Spleen (tissue), 7 donors: ENCODE measurements around the gene EYA2.

Source experiments
- CTCF ChIP-seq, 11 experiments: fragments of 200-600 bp in 7 of 11; fragments of 450-650 bp in 4 of 11; sonication (generic) in 4 of 11; IDR thresholded peaks in 8 of 11; conservative IDR thresholded peaks in 3 of 11; 1 replicate in 7 of 11; 2 replicates in 4 of 11; pipeline versions ENCODE4 v1.4.0 to v1.8.0; 2016 to 2021; ENCODE audit warnings: antibody characterized with exemption in 11 of 11, inconsistent platforms in 4 of 11, mild to moderate bottlenecking in 1 of 11
- POLR2AphosphoS5 ChIP-seq, 3 donors: sonication (generic); formaldehyde crosslinking; IDR thresholded peaks; one replicate each; pipeline ENCODE4 v1.5.1; 2017; ENCODE audit warnings: antibody characterized with exemption in 3 of 3
- donor health status: DM: no; HTN: no; CAD: no; lungs with moderate emphysema.
- donor health status: DM: no; HTN: no; CAD: no.
- donor health status: DM: no; HTN: no; CAD: no.

- TF ChIP-seq CTCF (IDR thresholded peaks at IDR 0.05 in 8 of 11, conservative IDR thresholded peaks at IDR 0.05 in 3 of 11) (no peak), POLR2AphosphoS5 (IDR thresholded peaks at IDR 0.05) (no peak)
Measured at GRCh38 chr20:47073766-47074475, 179.3 kb downstream of the EYA2 start.
